DOHH2 (cell line): Measurements from ENCODE around the gene FBXO45.

Source experiments
- H3F3A ChIP-seq: fragments of 200-600 bp; sonication (generic), shearing (Covaris generic); 2 replicates; pipeline ENCODE4 v1.6.0; 2016; ENCODE audit warnings: antibody characterized with exemption, mild to moderate bottlenecking; ENCODE audit not compliant: control insufficient read depth, insufficient read depth
- H3K27ac ChIP-seq: fragments of 200-600 bp; sonication (generic); 2 replicates; pipeline ENCODE4 v1.5.1; 2014; ENCODE audit warnings: low read depth, mild to moderate bottlenecking, low read length, moderate library complexity
- H3K27me3 ChIP-seq: fragments of 200-600 bp; sonication (generic); 2 replicates; pipeline ENCODE4 v1.6.1; 2014; ENCODE audit warnings: mild to moderate bottlenecking, low read length, mixed read lengths; ENCODE audit not compliant: control insufficient read depth
- H3K36me3 ChIP-seq: fragments of 200-600 bp; sonication (generic); 2 replicates; pipeline ENCODE4 v1.6.1; 2014; ENCODE audit warnings: mild to moderate bottlenecking, low read length, moderate library complexity, mixed read lengths; ENCODE audit not compliant: control insufficient read depth
- H3K4me1 ChIP-seq: fragments of 200-600 bp; sonication (generic); 2 replicates; pipeline ENCODE4 v1.6.1; 2014; ENCODE audit warnings: mild to moderate bottlenecking, low read length, mixed read lengths; ENCODE audit not compliant: control insufficient read depth
- H3K4me2 ChIP-seq: fragments of 200-600 bp; sonication (generic); 2 replicates; pipeline ENCODE4 v1.6.0; 2014; ENCODE audit warnings: mild to moderate bottlenecking, low read length, moderate library complexity
- H3K4me3 ChIP-seq: fragments of 200-600 bp; sonication (generic); 2 replicates; pipeline ENCODE4 v1.5.1; 2014; ENCODE audit warnings: mild to moderate bottlenecking, low read length, mixed read lengths
- H3K79me2 ChIP-seq: fragments of 200-600 bp; sonication (generic); 2 replicates; pipeline ENCODE4 v1.6.1; 2014; ENCODE audit warnings: mild to moderate bottlenecking, low read length, mixed read lengths; ENCODE audit not compliant: control insufficient read depth
- H3K9me2 ChIP-seq: fragments of 200-600 bp; sonication (generic); replicated peaks from 2 replicates; pipeline ENCODE4 v1.6.1; 2014; ENCODE audit warnings: mild to moderate bottlenecking, low read length, mixed read lengths; ENCODE audit not compliant: control insufficient read depth
- H3K9me3 ChIP-seq: fragments of 200-600 bp; sonication (generic); 2 replicates; pipeline ENCODE4 v1.6.1; 2014; ENCODE audit warnings: antibody characterized with exemption, low read length, mixed read lengths; ENCODE audit not compliant: control insufficient read depth, insufficient read depth
- H4K20me1 ChIP-seq: fragments of 200-600 bp; sonication (generic); 2 replicates; pipeline ENCODE4 v1.6.0; 2014; ENCODE audit warnings: low read depth, mild to moderate bottlenecking, antibody characterized with exemption, low read length, moderate library complexity; ENCODE audit not compliant: control insufficient read depth, insufficient read depth
- CTCF ChIP-seq: fragments of 200-600 bp; sonication (generic); IDR thresholded peaks from one replicate; pipeline ENCODE4 v1.5.1; 2014; ENCODE audit warnings: antibody characterized with exemption, mild to moderate bottlenecking, low read depth, low read length; ENCODE audit not compliant: poor library complexity, severe bottlenecking
- EZH2phosphoT487 ChIP-seq: fragments of 200-600 bp; sonication (generic); IDR thresholded peaks from 2 replicates; pipeline ENCODE4 v1.6.1; 2017; ENCODE audit warnings: borderline replicate concordance, mild to moderate bottlenecking, antibody characterized with exemption, low read length, moderate library complexity, mixed read lengths

The FBXO45 gene

GRCh38 chr3:196552253-196552652 is 16.2 kb upstream of the FBXO45 start:
- Histone ChIP-seq H4K20me1 (no peaks in the 10 kb centered on the region), H3K4me3 (no peak overlapping the region), H3K4me2 (no peak overlapping the region), H3K9me3 (peaks cover 18% of the 10 kb centered on the region), H3F3A (peaks cover 8% of the 10 kb centered on the region; the same call in 1 of the 2 replicates), H3K79me2 (no peaks in the 10 kb centered on the region), H3K27me3 (no peaks in the 10 kb centered on the region), H3K27ac (no peak overlapping the region), H3K9me2 (no peaks in the 10 kb centered on the region), H3K4me1 (peaks cover 6% of the 10 kb centered on the region; the same call in 1 of the 2 replicates), H3K36me3 (peaks cover 4% of the 10 kb centered on the region)
- TF ChIP-seq EZH2phosphoT487 = no peak
- TF ChIP-seq CTCF = no peak

DNA sequence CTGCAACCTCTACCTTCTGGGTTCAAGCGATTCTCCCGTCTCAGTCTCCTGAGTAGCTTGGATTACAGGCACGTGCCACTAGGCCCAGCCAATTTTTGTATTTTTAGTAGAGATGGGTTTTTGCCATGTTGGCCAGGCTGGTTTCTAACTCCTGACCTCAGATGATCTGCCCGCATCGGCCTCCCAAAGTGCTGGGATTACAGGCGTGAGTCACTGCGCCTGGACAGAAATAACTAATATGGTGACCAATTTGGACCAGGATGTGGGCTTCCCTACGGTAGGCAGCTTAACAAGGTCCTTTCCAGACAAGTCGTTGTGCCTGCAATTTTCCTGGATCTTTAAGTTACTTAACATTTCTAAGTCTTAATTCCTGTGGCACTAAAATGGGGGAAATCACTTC is 14.9 kb upstream of the FBXO45 start:
- Histone ChIP-seq H3K27me3 (no peaks in the 10 kb centered on the region), H4K20me1 (no peaks in the 10 kb centered on the region), H3K36me3 (peaks cover 4% of the 10 kb centered on the region), H3K27ac (no peak overlapping the region), H3F3A (peaks cover 8% of the 10 kb centered on the region; the same call in 1 of the 2 replicates), H3K4me2 (no peak overlapping the region), H3K79me2 (no peaks in the 10 kb centered on the region), H3K9me3 (peaks cover 18% of the 10 kb centered on the region), H3K4me1 (peaks cover 6% of the 10 kb centered on the region; the same call in 1 of the 2 replicates), H3K4me3 (no peak overlapping the region), H3K9me2 (no peaks in the 10 kb centered on the region)
- TF ChIP-seq EZH2phosphoT487 (no peak), CTCF (no peak)

DNA sequence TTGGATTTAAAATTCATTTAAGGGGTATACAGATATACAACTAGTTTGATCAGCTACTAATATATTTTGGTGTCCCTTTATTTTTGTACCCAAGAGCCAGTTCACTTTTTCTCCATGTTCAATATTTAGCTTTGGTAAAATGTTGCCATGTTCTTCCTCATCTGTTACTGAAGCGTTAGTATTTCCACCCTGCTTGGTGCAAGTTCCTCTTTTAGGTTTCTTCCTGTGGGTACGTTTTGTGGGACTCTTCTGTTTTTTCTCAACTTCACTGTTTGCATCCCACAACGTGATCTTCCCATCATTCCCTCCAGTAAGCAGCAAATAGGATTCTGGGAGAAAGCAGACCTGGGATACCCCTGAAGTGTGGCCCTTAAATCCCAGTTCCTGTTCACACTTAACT is 14.3 kb upstream of the FBXO45 start:
- peaks cover 15% of the 10 kb centered on the region for H3K9me3 ChIP-seq
- H3F3A ChIP-seq = peaks cover 8% of the 10 kb centered on the region; the same call in 1 of the 2 replicates
- H3K79me2 ChIP-seq = no peaks in the 10 kb centered on the region
- peaks cover 4% of the 10 kb centered on the region for H3K36me3 ChIP-seq
- H3K4me1 ChIP-seq = peaks cover 6% of the 10 kb centered on the region; the same call in 1 of the 2 replicates
- H3K27me3 ChIP-seq = no peaks in the 10 kb centered on the region
- H3K4me3 ChIP-seq = no peak overlapping the region
- H3K27ac ChIP-seq = no peak overlapping the region
- H3K4me2 ChIP-seq = no peak overlapping the region
- H3K9me2 ChIP-seq = no peaks in the 10 kb centered on the region
- TF ChIP-seq CTCF (no peak), EZH2phosphoT487 (no peak)
- H4K20me1 ChIP-seq = no peaks in the 10 kb centered on the region

DNA sequence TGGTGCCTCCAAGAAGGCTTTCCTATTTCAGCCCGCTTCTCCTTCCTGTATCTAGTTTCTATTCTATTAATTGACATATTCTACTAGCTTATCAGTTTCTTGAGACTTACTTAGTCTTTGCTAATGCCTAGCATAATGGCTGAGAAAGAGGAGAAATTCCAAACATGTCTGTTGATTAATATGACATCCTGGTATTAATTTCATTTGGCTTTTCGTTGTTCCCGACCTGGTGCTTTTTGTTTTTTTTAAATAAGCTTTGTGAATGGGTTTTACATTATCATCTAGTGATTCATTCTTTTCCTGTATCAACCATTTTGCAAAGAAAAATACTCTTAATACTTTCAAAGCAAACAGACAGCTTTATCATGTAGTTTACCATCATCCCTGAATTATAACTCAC is 13.2 kb upstream of the FBXO45 start:
- peaks cover 6% of the 10 kb centered on the region; the same call in 1 of the 2 replicates for H3K4me1 ChIP-seq
- no peaks in the 10 kb centered on the region for H4K20me1 ChIP-seq
- no peaks in the 10 kb centered on the region for H3K27me3 ChIP-seq
- no peaks in the 10 kb centered on the region for H3K79me2 ChIP-seq
- peaks cover 4% of the 10 kb centered on the region for H3K36me3 ChIP-seq
- peaks cover 4% of the 10 kb centered on the region; the same call in 1 of the 2 replicates for H3K9me3 ChIP-seq
- no peaks in the 10 kb centered on the region for H3K9me2 ChIP-seq
- H3F3A ChIP-seq = peaks cover 8% of the 10 kb centered on the region; the same call in 1 of the 2 replicates
- no peak overlapping the region for H3K4me3 ChIP-seq
- no peak for TF ChIP-seq CTCF
- TF ChIP-seq EZH2phosphoT487 = no peak
- H3K4me2 ChIP-seq = no peak overlapping the region
- no peak overlapping the region for H3K27ac ChIP-seq
